Measurements from ENCODE around the gene NOP14. TPM values are rescaled to one million over a fixed set of nuclear protein-coding genes. Genes with fewer than 3 reads are reported as not detected.

The NOP14 gene
- total RNA-seq, 1 donor from 2014 or later, result 28.5 TPM

GRCh38 chr4:2944586-2945526, 18.4 kb downstream of the NOP14 start:
- Mint-ChIP-seq H3K9me3 (no peaks in the 10 kb centered on the region), H3K36me3 (peaks cover 26% of the 10 kb centered on the region)

GRCh38 chr4:2944091-2944482, 19.1 kb downstream of the NOP14 start:
- Mint-ChIP-seq H3K4me1 (no peaks in the 10 kb centered on the region), H3K27ac (no peak overlapping the region), H3K27me3 (ENCODE audit: low read depth) (no peaks in the 10 kb centered on the region), H3K9me3 (no peaks in the 10 kb centered on the region), H3K36me3 (peaks cover 27% of the 10 kb centered on the region), H3K4me3 (no peak overlapping the region)
- TF ChIP-seq CTCF (IDR thresholded peaks at IDR 0.05; ENCODE audit: unreplicated experiment), result no peak
- DNase-seq (ENCODE audit: low spot score in 2 of 2, unreplicated experiment in 2 of 2), result no peak

More at GRCh38 chr4:2944586-2945526, 18.4 kb downstream of the NOP14 start:
- Mint-ChIP-seq H3K4me3 (no peak overlapping the region), H3K4me1 (no peaks in the 10 kb centered on the region), H3K27ac (no peak overlapping the region), H3K27me3 (ENCODE audit: low read depth) (no peaks in the 10 kb centered on the region)
- no peak for TF ChIP-seq CTCF (IDR thresholded peaks at IDR 0.05; ENCODE audit: unreplicated experiment)
- no peak for DNase-seq (ENCODE audit: low spot score in 2 of 2, unreplicated experiment in 2 of 2)

- DNase-seq (ENCODE audit: low spot score in 2 of 2, unreplicated experiment in 2 of 2), result no peak
- Mint-ChIP-seq H3K27ac (no peak overlapping the region), H3K36me3 (peaks cover 28% of the 10 kb centered on the region)
Measured at GRCh38 chr4:2943364-2944090, 19.7 kb downstream of the NOP14 start.

GRCh38 chr4:2942532-2943363, 20.5 kb downstream of the NOP14 start:
- peaks cover 30% of the 10 kb centered on the region for H3K36me3 Mint-ChIP-seq
- no peak overlapping the region for H3K4me3 Mint-ChIP-seq
- no peaks in the 10 kb centered on the region for H3K9me3 Mint-ChIP-seq
- no peak overlapping the region for H3K27ac Mint-ChIP-seq
- no peak for TF ChIP-seq CTCF (IDR thresholded peaks at IDR 0.05; ENCODE audit: unreplicated experiment)
- DNase-seq (ENCODE audit: low spot score in 2 of 2, unreplicated experiment in 2 of 2), result peak in 1 of 2 experiments; percentile 31
- H3K27me3 Mint-ChIP-seq (ENCODE audit: low read depth), result no peaks in the 10 kb centered on the region
- no peaks in the 10 kb centered on the region for H3K4me1 Mint-ChIP-seq

More at GRCh38 chr4:2943364-2944090, 19.7 kb downstream of the NOP14 start:
- TF ChIP-seq CTCF (IDR thresholded peaks at IDR 0.05; ENCODE audit: unreplicated experiment), result no peak
- Mint-ChIP-seq H3K27me3 (ENCODE audit: low read depth) (no peaks in the 10 kb centered on the region), H3K4me1 (no peaks in the 10 kb centered on the region), H3K4me3 (no peak overlapping the region), H3K9me3 (no peaks in the 10 kb centered on the region)

GRCh38 chr4:2942037-2942531, 21.1 kb downstream of the NOP14 start:
- Mint-ChIP-seq H3K9me3 (no peaks in the 10 kb centered on the region), H3K4me1 (peaks cover 5% of the 10 kb centered on the region), H3K4me3 (no peak overlapping the region), H3K27ac (no peak overlapping the region), H3K36me3 (peaks cover 30% of the 10 kb centered on the region), H3K27me3 (ENCODE audit: low read depth) (no peaks in the 10 kb centered on the region)
- no peak for TF ChIP-seq CTCF (IDR thresholded peaks at IDR 0.05; ENCODE audit: unreplicated experiment)
- peak in 1 of 2 experiments; percentile 29 for DNase-seq (ENCODE audit: low spot score in 2 of 2, unreplicated experiment in 2 of 2)

All from mesothelial cell of epicardium (in vitro differentiated cells).